ENCODE data around the gene C5orf47.
A peak's percentile ranks its signal among the peaks of the same experiment; 100 is the strongest.

GRCh38 chr5:173941758-173942401 is 47.1 kb upstream of the C5orf47 start:
- TF ChIP-seq SIN3A (conservative IDR thresholded peaks at IDR 0.05 in 1 of 2, IDR thresholded peaks at IDR 0.05 in 1 of 2; ENCODE audit: low read depth in 1 of 2, low read length in 2 of 2) (no peak), EGR1 (IDR thresholded peaks at IDR 0.05; ENCODE audit: borderline replicate concordance, low read depth, low read length) (no peak), SP4 (IDR thresholded peaks at IDR 0.05; ENCODE audit: low read length) (no peak), EZH2 (IDR thresholded peaks at IDR 0.05; ENCODE audit: low read depth, low read length, severe bottlenecking) (no peak), JUND (IDR thresholded peaks at IDR 0.05; ENCODE audit: low read length) (no peak), RFX5 (IDR thresholded peaks at IDR 0.05; ENCODE audit: borderline replicate concordance, low read depth, low read length) (no peak), TAF7 (optimal IDR thresholded peaks at IDR 0.05; ENCODE audit: borderline replicate concordance, low read depth, low read length) (no peak), TAF1 (IDR thresholded peaks at IDR 0.05; ENCODE audit: low read depth, low read length) (0 out of 2 replicates have a peak, but pooled peaks have one; percentile 41), POLR2A (IDR thresholded peaks at IDR 0.05; ENCODE audit: control extremely low read depth in 1 of 2, low read depth in 2 of 2, low read length in 2 of 2) (peak in 1 of 2 experiments; percentile 53; a peak in 1 of 3 replicates), CHD2 (IDR thresholded peaks at IDR 0.05; ENCODE audit: low read length) (no peak), HDAC6 (IDR thresholded peaks at IDR 0.05; ENCODE audit: low read depth, low read length) (no peak)
- TF ChIP-seq, protein P1, sequence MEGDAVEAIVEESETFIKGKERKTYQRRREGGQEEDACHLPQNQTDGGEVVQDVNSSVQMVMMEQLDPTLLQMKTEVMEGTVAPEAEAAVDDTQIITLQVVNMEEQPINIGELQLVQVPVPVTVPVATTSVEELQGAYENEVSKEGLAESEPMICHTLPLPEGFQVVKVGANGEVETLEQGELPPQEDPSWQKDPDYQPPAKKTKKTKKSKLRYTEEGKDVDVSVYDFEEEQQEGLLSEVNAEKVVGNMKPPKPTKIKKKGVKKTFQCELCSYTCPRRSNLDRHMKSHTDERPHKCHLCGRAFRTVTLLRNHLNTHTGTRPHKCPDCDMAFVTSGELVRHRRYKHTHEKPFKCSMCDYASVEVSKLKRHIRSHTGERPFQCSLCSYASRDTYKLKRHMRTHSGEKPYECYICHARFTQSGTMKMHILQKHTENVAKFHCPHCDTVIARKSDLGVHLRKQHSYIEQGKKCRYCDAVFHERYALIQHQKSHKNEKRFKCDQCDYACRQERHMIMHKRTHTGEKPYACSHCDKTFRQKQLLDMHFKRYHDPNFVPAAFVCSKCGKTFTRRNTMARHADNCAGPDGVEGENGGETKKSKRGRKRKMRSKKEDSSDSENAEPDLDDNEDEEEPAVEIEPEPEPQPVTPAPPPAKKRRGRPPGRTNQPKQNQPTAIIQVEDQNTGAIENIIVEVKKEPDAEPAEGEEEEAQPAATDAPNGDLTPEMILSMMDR (IDR thresholded peaks at IDR 0.05; ENCODE audit: control extremely low read depth in 1 of 3, insufficient read depth in 1 of 3, low read depth in 1 of 3, low read length in 3 of 3) = no peak
- TF ChIP-seq, protein P2, sequence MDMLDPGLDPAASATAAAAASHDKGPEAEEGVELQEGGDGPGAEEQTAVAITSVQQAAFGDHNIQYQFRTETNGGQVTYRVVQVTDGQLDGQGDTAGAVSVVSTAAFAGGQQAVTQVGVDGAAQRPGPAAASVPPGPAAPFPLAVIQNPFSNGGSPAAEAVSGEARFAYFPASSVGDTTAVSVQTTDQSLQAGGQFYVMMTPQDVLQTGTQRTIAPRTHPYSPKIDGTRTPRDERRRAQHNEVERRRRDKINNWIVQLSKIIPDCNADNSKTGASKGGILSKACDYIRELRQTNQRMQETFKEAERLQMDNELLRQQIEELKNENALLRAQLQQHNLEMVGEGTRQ (IDR thresholded peaks at IDR 0.05; ENCODE audit: low read length) = no peak

Measured in H1 (cell line).